Measurements from ENCODE around the gene EVI5. TPM values are rescaled to one million over a fixed set of nuclear protein-coding genes. Genes with fewer than 3 reads are reported as not detected.

EVI5 gene
- total RNA-seq, 1 experiment from 2014 or later, result 11.4 TPM

- no peak for TF ChIP-seq CDX4 (CRISPR knock-in tag; IDR thresholded peaks at IDR 0.05; ENCODE audit: borderline replicate concordance)
- TF ChIP-seq ETV6 (CRISPR knock-in tag; IDR thresholded peaks at IDR 0.05), result peak; percentile 77
- TF ChIP-seq, protein P1, sequence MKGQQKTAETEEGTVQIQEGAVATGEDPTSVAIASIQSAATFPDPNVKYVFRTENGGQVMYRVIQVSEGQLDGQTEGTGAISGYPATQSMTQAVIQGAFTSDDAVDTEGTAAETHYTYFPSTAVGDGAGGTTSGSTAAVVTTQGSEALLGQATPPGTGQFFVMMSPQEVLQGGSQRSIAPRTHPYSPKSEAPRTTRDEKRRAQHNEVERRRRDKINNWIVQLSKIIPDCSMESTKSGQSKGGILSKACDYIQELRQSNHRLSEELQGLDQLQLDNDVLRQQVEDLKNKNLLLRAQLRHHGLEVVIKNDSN (CRISPR knock-in tag; IDR thresholded peaks at IDR 0.05), result peak; percentile 80
- peak; percentile 80; the same call in 1 of the 2 replicates for TF ChIP-seq KAT7 (CRISPR knock-in tag; IDR thresholded peaks at IDR 0.05; ENCODE audit: borderline replicate concordance)
- no peak for TF ChIP-seq AR (CRISPR knock-in tag; IDR thresholded peaks at IDR 0.05)
- TF ChIP-seq ZNF532 (CRISPR knock-in tag; IDR thresholded peaks at IDR 0.05; ENCODE audit: borderline replicate concordance), result no peak
- peak; percentile 96 for TF ChIP-seq SMAD3 (CRISPR knock-in tag; IDR thresholded peaks at IDR 0.05; ENCODE audit: borderline replicate concordance)
- no peak for TF ChIP-seq ZNF423 (CRISPR knock-in tag; IDR thresholded peaks at IDR 0.05)
- TF ChIP-seq PREB (CRISPR knock-in tag; IDR thresholded peaks at IDR 0.05; ENCODE audit: borderline replicate concordance), result peak; percentile 81; the same call in 1 of the 2 replicates
- no peak for TF ChIP-seq ZSCAN18 (CRISPR knock-in tag; IDR thresholded peaks at IDR 0.05)
- no peak for TF ChIP-seq GABPB1 (CRISPR knock-in tag; IDR thresholded peaks at IDR 0.05)
- peak; percentile 92 for TF ChIP-seq IRF1 (CRISPR knock-in tag; IDR thresholded peaks at IDR 0.05)
- no peak for TF ChIP-seq FOXJ3 (CRISPR knock-in tag; IDR thresholded peaks at IDR 0.05; ENCODE audit: borderline replicate concordance)
- TF ChIP-seq GTF2I (CRISPR knock-in tag; conservative IDR thresholded peaks at IDR 0.05), result no peak
- TF ChIP-seq, protein P2, sequence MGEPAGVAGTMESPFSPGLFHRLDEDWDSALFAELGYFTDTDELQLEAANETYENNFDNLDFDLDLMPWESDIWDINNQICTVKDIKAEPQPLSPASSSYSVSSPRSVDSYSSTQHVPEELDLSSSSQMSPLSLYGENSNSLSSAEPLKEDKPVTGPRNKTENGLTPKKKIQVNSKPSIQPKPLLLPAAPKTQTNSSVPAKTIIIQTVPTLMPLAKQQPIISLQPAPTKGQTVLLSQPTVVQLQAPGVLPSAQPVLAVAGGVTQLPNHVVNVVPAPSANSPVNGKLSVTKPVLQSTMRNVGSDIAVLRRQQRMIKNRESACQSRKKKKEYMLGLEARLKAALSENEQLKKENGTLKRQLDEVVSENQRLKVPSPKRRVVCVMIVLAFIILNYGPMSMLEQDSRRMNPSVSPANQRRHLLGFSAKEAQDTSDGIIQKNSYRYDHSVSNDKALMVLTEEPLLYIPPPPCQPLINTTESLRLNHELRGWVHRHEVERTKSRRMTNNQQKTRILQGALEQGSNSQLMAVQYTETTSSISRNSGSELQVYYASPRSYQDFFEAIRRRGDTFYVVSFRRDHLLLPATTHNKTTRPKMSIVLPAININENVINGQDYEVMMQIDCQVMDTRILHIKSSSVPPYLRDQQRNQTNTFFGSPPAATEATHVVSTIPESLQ (CRISPR knock-in tag; IDR thresholded peaks at IDR 0.05), result no peak
- peak; percentile 88; the same call in 1 of the 2 replicates for TF ChIP-seq NR3C1 (CRISPR knock-in tag; conservative IDR thresholded peaks at IDR 0.05; ENCODE audit: low read depth)
- peak; percentile 99 for TF ChIP-seq ARID4B (CRISPR knock-in tag; IDR thresholded peaks at IDR 0.05; ENCODE audit: borderline replicate concordance)
Observed at GRCh38 chr1:92480200-92480812, 304.6 kb downstream of the EVI5 start (continued).
